PC-3 (cell line): ENCODE results near the gene NLRP6. TPM values are rescaled to one million over a fixed set of nuclear protein-coding genes. Genes with fewer than 3 reads are reported as not detected.
"Not testable (repeated sequence)": the region's sequence is repeated elsewhere in the genome, so short reads cannot be mapped to it uniquely, and the experiment has no call there.

Source experiments
- ATAC-seq: fragments of 200-7000 bp; cut with Tn5 transposase; 2 replicates; pipeline ENCODE4 v1.9.1; 2020; ENCODE audit warnings: mild to moderate bottlenecking, moderate library complexity
- BruUV-seq: library from RNA; stranded (reverse); fragments of 400-500 nt; replicated peaks from 2 replicates; lab custom pipeline; 2021; lab: Mats Ljungman, UMichigan
- CTCF ChIA-PET: fragments of 300-600 bp; sonication (Branson Sonifier 250); formaldehyde crosslinking; loops from one replicate; lab custom pipeline; 2022; ENCODE audit warnings: antibody characterized with exemption; lab: Charles Lee
- POLR2A ChIA-PET: fragments of 300-600 bp; sonication (Branson Sonifier 250); formaldehyde crosslinking; loops from one replicate; lab custom pipeline; 2022; ENCODE audit warnings: antibody characterized with exemption; ENCODE audit not compliant: unreplicated experiment; lab: Charles Lee
- DNase-seq: peaks from one replicate; pipeline ENCODE4 v3.0.0-alpha.2; 2015
- H2AFZ ChIP-seq: fragments of 300-600 bp; sonication (generic); 2 replicates; pipeline ENCODE4 v1.6.0; 2016; ENCODE audit warnings: antibody characterized with exemption, low read length
- H3F3A ChIP-seq: fragments of 300-600 bp; sonication (generic); one replicate; pipeline ENCODE4 v1.6.0; 2017; ENCODE audit warnings: antibody characterized with exemption, low read length, control low read depth, mild to moderate bottlenecking; ENCODE audit not compliant: unreplicated experiment
- H3K27ac ChIP-seq: fragments of 300-600 bp; sonication (generic); 2 replicates; pipeline ENCODE4 v1.5.1; 2016; ENCODE audit warnings: mild to moderate bottlenecking, low read length
- H3K27me3 ChIP-seq: fragments of 300-600 bp; sonication (generic); 2 replicates; pipeline ENCODE4 v1.6.1; 2016; ENCODE audit warnings: low read length, mixed read lengths
- H3K36me3 ChIP-seq: fragments of 300-600 bp; sonication (generic); 2 replicates; pipeline ENCODE4 v1.6.1; 2016; ENCODE audit warnings: low read depth, mixed run types, low read length, mixed read lengths
- H3K4me1 ChIP-seq: fragments of 300-600 bp; sonication (generic); 2 replicates; pipeline ENCODE4 v1.5.1; 2016; ENCODE audit warnings: low read length; ENCODE audit not compliant: insufficient read depth
- H3K4me2 ChIP-seq: fragments of 300-600 bp; sonication (generic); 2 replicates; pipeline ENCODE4 v1.6.0; 2016; ENCODE audit warnings: low read length
- H3K4me3 ChIP-seq: fragments of 300-600 bp; sonication (generic); 2 replicates; pipeline ENCODE4 v1.5.1; 2016; ENCODE audit warnings: mild to moderate bottlenecking, low read length, mixed read lengths
- H3K79me2 ChIP-seq: fragments of 300-600 bp; sonication (generic); 2 replicates; pipeline ENCODE4 v1.6.1; 2017; ENCODE audit warnings: low read length, mixed read lengths
- H3K9ac ChIP-seq: fragments of 300-600 bp; sonication (generic); 2 replicates; pipeline ENCODE4 v1.6.0; 2016; ENCODE audit warnings: mild to moderate bottlenecking, low read length
- H3K9me2 ChIP-seq: fragments of 300-600 bp; sonication (generic); replicated peaks from 2 replicates; pipeline ENCODE4 v1.6.1; 2016; ENCODE audit warnings: mixed run types, low read length, mixed read lengths
- H3K9me3 ChIP-seq: fragments of 300-600 bp; sonication (generic); 2 replicates; pipeline ENCODE4 v1.6.1; 2016; ENCODE audit warnings: low read length, mixed read lengths
- H4K20me1 ChIP-seq: fragments of 300-600 bp; sonication (generic); 2 replicates; pipeline ENCODE4 v1.6.1; 2016; ENCODE audit warnings: low read length, mixed read lengths
- EZH2 ChIP-seq: fragments of 300-600 bp; sonication (generic); IDR thresholded peaks from one replicate; pipeline ENCODE4 v1.6.1; 2017; ENCODE audit warnings: antibody characterized with exemption, mild to moderate bottlenecking, low read length; ENCODE audit not compliant: unreplicated experiment
- EZH2phosphoT487 ChIP-seq: fragments of 300-600 bp; sonication (generic); IDR thresholded peaks from 2 replicates; pipeline ENCODE4 v1.6.1; 2018; ENCODE audit warnings: mild to moderate bottlenecking, antibody characterized with exemption, low read length, borderline replicate concordance
- intact Hi-C: fragments of 100-400 bp; cut with micrococcal nuclease; formaldehyde crosslinking; loops from 2 replicates; pipeline ENCODE4 v1.9.0; 2023
- total RNA-seq: library from RNA; depleted of rRNA; stranded (reverse); fragments of >200 nt; gene quantifications from 2 replicates; pipeline ENCODE4 v1.2.3, GENCODE V29; 2014
- TF ChIP-seq, protein P1 (sequence below): fragments of 300-600 bp; sonication (generic); conservative IDR thresholded peaks from 2 replicates; pipeline ENCODE4 v1.5.1; 2017; ENCODE audit warnings: antibody characterized with exemption, low read depth, mild to moderate bottlenecking, low read length

Gene NLRP6
- total RNA-seq, 1 experiment from 2014 or later: not detected

DNA sequence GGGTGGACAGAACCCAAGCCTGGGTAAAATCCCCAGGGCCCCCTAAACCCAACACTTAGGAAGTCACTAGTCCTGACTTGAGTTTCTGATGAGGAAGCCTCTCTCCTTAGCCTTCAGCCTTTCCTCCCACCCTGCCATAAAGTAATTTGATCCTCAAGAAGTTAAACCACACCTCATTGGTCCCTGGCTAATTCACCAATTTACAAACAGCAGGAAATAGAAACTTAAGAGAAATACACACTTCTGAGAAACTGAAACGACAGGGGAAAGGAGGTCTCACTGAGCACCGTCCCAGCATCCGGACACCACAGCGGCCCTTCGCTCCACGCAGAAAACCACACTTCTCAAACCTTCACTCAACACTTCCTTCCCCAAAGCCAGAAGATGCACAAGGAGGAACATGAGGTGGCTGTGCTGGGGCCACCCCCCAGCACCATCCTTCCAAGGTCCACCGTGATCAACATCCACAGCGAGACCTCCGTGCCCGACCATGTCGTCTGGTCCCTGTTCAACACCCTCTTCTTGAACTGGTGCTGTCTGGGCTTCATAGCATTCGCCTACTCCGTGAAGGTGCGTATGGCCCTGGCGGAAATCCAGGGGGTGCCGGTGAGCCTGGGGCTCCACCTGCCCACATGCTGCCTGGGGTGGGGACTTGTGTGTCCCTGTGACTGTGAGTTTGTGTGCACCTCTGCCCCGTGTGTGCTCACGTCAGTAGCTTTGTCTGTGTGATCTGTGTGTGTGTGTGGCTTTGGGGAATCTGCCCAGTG lies 35.8 kb downstream of the NLRP6 start, which contains the start of gene IFITM1:
IFITM1 (plus strand) TSS at position 254 of the 767 bp plus-strand sequence; CDS start at position 385, 131 bp downstream.
- no peaks in the 10 kb centered on the region for H3K36me3 ChIP-seq
- TSS peak; percentile 90 for BruUV-seq
- H3K27me3 ChIP-seq: no peaks in the 10 kb centered on the region
- no peak within 1 kb of the TSS for H3K27ac ChIP-seq
- H2AFZ ChIP-seq: no peak within 1 kb of the TSS
- peaks cover 10% of the 10 kb centered on the region for H3K79me2 ChIP-seq
- intact Hi-C loops: no loop called here
- ChIA-PET POLR2A (no interaction called here), CTCF (no interaction called here)
- TF ChIP-seq EZH2 (no peak), EZH2phosphoT487 (no peak)
- TF ChIP-seq, protein P1, sequence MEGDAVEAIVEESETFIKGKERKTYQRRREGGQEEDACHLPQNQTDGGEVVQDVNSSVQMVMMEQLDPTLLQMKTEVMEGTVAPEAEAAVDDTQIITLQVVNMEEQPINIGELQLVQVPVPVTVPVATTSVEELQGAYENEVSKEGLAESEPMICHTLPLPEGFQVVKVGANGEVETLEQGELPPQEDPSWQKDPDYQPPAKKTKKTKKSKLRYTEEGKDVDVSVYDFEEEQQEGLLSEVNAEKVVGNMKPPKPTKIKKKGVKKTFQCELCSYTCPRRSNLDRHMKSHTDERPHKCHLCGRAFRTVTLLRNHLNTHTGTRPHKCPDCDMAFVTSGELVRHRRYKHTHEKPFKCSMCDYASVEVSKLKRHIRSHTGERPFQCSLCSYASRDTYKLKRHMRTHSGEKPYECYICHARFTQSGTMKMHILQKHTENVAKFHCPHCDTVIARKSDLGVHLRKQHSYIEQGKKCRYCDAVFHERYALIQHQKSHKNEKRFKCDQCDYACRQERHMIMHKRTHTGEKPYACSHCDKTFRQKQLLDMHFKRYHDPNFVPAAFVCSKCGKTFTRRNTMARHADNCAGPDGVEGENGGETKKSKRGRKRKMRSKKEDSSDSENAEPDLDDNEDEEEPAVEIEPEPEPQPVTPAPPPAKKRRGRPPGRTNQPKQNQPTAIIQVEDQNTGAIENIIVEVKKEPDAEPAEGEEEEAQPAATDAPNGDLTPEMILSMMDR: no peak
- peak; percentile 19 for DNase-seq
- H4K20me1 ChIP-seq: no peaks in the 10 kb centered on the region
- ATAC-seq: peak; percentile 15; the same call in 1 of the 2 replicates
- peak within 1 kb of the TSS; percentile 19; the same call in 1 of the 2 replicates for H3K4me2 ChIP-seq
- no peaks in the 10 kb centered on the region for H3K9me3 ChIP-seq
- no peaks in the 10 kb centered on the region for H3F3A ChIP-seq
- H3K4me1 ChIP-seq: peaks cover 11% of the 10 kb centered on the region
- no peak within 1 kb of the TSS for H3K9ac ChIP-seq
- no peak within 1 kb of the TSS for H3K4me3 ChIP-seq
- no peaks in the 10 kb centered on the region for H3K9me2 ChIP-seq

DNA sequence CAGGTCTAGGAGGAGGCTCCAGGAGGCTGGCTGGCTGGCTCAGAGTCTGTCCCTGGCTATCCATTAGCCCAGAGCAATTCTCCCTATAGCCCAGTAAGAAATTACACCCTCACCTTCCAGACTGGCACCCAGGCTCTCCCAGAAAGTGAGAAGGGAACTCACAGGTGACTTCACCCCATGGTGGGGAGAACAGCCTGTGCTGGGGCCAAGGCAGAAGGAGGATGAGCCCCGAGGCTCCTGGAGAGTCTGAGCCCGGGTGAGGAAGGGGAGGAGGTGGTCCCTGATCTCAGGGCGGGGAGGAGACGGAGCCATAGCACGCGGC lies 36.3 kb downstream of the NLRP6 start:
- H3K36me3 ChIP-seq, H3K4me3 ChIP-seq, H3K4me2 ChIP-seq, POLR2A ChIA-PET, ATAC-seq, H3F3A ChIP-seq, BruUV-seq, H3K9me3 ChIP-seq, H3K27ac ChIP-seq, H2AFZ ChIP-seq, H3K9ac ChIP-seq, H3K9me2 ChIP-seq, H3K4me1 ChIP-seq, CTCF ChIA-PET, H4K20me1 ChIP-seq, DNase-seq, H3K79me2 ChIP-seq, intact Hi-C loops, H3K27me3 ChIP-seq: not testable (repeated sequence)

DNA sequence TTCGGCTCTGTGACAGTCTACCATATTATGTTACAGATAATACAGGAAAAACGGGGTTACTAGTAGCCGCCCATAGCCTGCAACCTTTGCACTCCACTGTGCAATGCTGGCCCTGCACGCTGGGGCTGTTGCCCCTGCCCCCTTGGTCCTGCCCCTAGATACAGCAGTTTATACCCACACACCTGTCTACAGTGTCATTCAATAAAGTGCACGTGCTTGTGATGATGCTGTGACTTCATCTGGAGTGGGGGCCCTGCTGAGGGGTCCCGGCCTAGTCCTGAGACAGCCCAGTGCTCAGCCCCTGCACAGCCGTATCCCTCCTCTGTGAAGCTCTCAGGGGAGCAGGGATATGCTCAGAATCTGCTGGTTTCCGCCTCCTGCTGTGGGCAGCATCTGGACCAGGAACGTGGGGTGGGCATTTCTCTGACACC lies 36.9 kb downstream of the NLRP6 start:
- no peak overlapping the region for H3K4me2 ChIP-seq
- DNase-seq (no peak), ATAC-seq (no peak)
- H3K9ac ChIP-seq: no peak overlapping the region
- intact Hi-C loops: no loop called here
- no peaks in the 10 kb centered on the region for H3K9me2 ChIP-seq
- peaks cover 5% of the 10 kb centered on the region for H3K79me2 ChIP-seq
- H2AFZ ChIP-seq: no peak overlapping the region
- no peaks in the 10 kb centered on the region for H3K36me3 ChIP-seq
- no peaks in the 10 kb centered on the region for H4K20me1 ChIP-seq
- TF ChIP-seq EZH2phosphoT487: no peak
- TF ChIP-seq, protein P1: no peak
- no peak for TF ChIP-seq EZH2
- H3F3A ChIP-seq: no peaks in the 10 kb centered on the region
- H3K27me3 ChIP-seq: no peaks in the 10 kb centered on the region
- no peaks in the 10 kb centered on the region for H3K9me3 ChIP-seq
- CTCF ChIA-PET: interaction anchor here (0.5 kb wide), 1 partner anchor 57 kb away, joined by 3 read pairs; no protein-coding TSS in a partner anchor
- peaks cover under 1% of the 10 kb centered on the region for H3K4me1 ChIP-seq
- POLR2A ChIA-PET: interaction anchor here (0.6 kb wide), 1 partner anchor 50 kb away, joined by 4 read pairs; no protein-coding TSS in a partner anchor
- no peak overlapping the region for H3K4me3 ChIP-seq
- no TSS peak for BruUV-seq
- no peak overlapping the region for H3K27ac ChIP-seq
